Hindlimb muscle (tissue), 1 donor: ENCODE results near the gene NFIC. TPM values are rescaled to one million over a fixed set of nuclear protein-coding genes. Genes with fewer than 3 reads are reported as not detected.

ENCODE experiments used
- DNase-seq: peaks from one replicate; pipeline ENCODE4 v3.0.0-alpha.2; 2013
- polyA plus RNA-seq: library from polyadenylated mRNA; unstranded; fragments of 120-200 nt; gene quantifications from one replicate; pipeline ENCODE4 v1.2.1, GENCODE V29; 2013; ENCODE audit not compliant: insufficient read length

Gene NFIC
- polyA plus RNA-seq, 1 donor: 51.4 TPM

- no peak for DNase-seq
These were observed 88.4 kb downstream of the NFIC start for GRCh38 chr19:3454656-3455392.

- no peak for DNase-seq
These were observed 89.1 kb downstream of the NFIC start for GRCh38 chr19:3455393-3455955.

GRCh38 chr19:3455960-3456601 is 89.7 kb downstream of the NFIC start:
- DNase-seq: no peak

GRCh38 chr19:3456925-3457527 is 90.6 kb downstream of the NFIC start:
- DNase-seq: no peak

GRCh38 chr19:3457528-3458228 is 91.3 kb downstream of the NFIC start:
- no peak for DNase-seq

GRCh38 chr19:3458229-3459088 is 92.1 kb downstream of the NFIC start:
- DNase-seq: no peak

GRCh38 chr19:3459089-3459881 is 92.9 kb downstream of the NFIC start:
- peak; percentile 92 for DNase-seq

- no peak for DNase-seq
These were observed 93.7 kb downstream of the NFIC start for GRCh38 chr19:3459965-3460582.

GRCh38 chr19:3462991-3463713 is 96.8 kb downstream of the NFIC start:
- no peak for DNase-seq

GRCh38 chr19:3463714-3464586 is 97.6 kb downstream of the NFIC start:
- DNase-seq: no peak

GRCh38 chr19:3464587-3465235 is 98.3 kb downstream of the NFIC start:
- no peak for DNase-seq

GRCh38 chr19:3465552-3465951 is 99.2 kb downstream of the NFIC start:
- no peak for DNase-seq

GRCh38 chr19:3466635-3467034 is 100.3 kb downstream of the NFIC start:
- DNase-seq: no peak

- no peak for DNase-seq
These were observed 101.2 kb downstream of the NFIC start for GRCh38 chr19:3467437-3468198.

- DNase-seq: no peak
These were observed 101.8 kb downstream of the NFIC start for GRCh38 chr19:3468211-3468610.

GRCh38 chr19:3469638-3470499 is 103.5 kb downstream of the NFIC start:
- DNase-seq: no peak
